Adrenal gland (tissue), 5 donors: ENCODE measurements around the gene AGAP1.

ENCODE experiments used
- CTCF ChIP-seq, 6 experiments: fragments of 450-650 bp in 4 of 6; fragments of 200-600 bp in 2 of 6; sonication (generic) in 1 of 6; IDR thresholded peaks; 1 replicate in 5 of 6; 2 replicates in 1 of 6; pipeline versions ENCODE4 v1.5.1 to v1.8.0; 2016 to 2021; ENCODE audit warnings: antibody characterized with exemption in 6 of 6, mild to moderate bottlenecking in 2 of 6, moderate library complexity in 1 of 6
- POLR2A ChIP-seq, 2 donors: fragments of 450-650 bp; IDR thresholded peaks; one replicate each; pipeline ENCODE4 v1.6.1; 2017; ENCODE audit warnings: antibody characterized with exemption in 2 of 2, mild to moderate bottlenecking in 2 of 2, moderate library complexity in 1 of 2
- donor health status: DM: no; HTN: no; CAD: no.

- TF ChIP-seq CTCF (IDR thresholded peaks at IDR 0.05) (no peak), POLR2A (IDR thresholded peaks at IDR 0.05) (no peak)
Measured at GRCh38 chr2:235544689-235544969, 50.8 kb downstream of the AGAP1 start.
